OCI-LY3 (cell line): ENCODE results near the gene TJP1.

Experiments used
- EZH2phosphoT487 ChIP-seq: fragments of 200-600 bp; shearing (Covaris generic); IDR thresholded peaks from 2 replicates; pipeline ENCODE4 v1.6.1; 2018; ENCODE audit warnings: antibody characterized with exemption, mixed run types, low read depth
- TF ChIP-seq, protein P1 (sequence below): fragments of 200-600, 300-600 bp; sonication (generic); IDR thresholded peaks from 2 replicates; pipeline ENCODE4 v1.5.1; 2014; ENCODE audit warnings: antibody characterized with exemption, low read length, low read depth

DNA sequence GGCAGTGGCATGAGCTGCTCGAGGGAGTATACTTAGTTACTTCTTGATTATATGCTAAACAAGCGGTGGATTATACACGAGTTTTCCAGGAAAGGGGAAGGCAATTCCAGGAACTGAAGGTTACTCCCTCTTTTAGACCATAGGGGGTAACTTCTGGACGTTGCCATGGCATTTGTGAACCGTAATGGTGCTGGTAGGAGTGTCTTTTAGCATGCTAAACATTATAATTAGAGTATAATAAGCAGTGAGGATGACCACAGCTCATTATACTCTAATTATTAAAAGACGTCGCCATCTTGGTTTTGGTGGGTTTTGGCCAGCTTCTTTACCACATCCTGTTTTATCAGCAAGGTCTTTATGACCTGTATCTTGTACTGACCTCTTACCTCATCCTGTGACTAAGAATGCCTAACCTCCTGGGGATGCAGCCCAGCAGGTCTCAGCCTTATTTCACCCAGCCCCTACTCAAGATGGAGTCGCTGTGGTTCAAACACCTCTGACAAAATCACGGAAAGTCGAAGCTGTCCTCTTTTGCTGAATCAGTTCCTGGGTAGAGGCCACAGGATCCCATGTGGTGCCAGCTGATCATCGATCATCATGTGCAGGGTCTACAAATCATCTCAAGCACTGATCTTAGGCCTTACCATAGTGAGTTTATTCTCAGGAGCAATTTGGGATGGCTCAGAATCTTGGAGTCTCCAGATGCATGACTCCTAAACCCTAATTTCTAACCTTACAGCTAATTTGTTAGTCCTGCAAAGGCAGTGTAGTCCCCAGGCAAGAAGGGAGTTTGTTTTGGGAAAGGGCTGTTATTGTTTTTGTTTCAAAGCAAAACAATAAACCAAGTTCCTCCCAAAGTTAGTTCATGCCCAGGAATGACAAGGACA, 149.1 kb downstream of the TJP1 start:
- TF ChIP-seq EZH2phosphoT487: no peak
- TF ChIP-seq, protein P1, sequence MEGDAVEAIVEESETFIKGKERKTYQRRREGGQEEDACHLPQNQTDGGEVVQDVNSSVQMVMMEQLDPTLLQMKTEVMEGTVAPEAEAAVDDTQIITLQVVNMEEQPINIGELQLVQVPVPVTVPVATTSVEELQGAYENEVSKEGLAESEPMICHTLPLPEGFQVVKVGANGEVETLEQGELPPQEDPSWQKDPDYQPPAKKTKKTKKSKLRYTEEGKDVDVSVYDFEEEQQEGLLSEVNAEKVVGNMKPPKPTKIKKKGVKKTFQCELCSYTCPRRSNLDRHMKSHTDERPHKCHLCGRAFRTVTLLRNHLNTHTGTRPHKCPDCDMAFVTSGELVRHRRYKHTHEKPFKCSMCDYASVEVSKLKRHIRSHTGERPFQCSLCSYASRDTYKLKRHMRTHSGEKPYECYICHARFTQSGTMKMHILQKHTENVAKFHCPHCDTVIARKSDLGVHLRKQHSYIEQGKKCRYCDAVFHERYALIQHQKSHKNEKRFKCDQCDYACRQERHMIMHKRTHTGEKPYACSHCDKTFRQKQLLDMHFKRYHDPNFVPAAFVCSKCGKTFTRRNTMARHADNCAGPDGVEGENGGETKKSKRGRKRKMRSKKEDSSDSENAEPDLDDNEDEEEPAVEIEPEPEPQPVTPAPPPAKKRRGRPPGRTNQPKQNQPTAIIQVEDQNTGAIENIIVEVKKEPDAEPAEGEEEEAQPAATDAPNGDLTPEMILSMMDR: no peak
